Mammary epithelial cell (primary cell): Measurements from ENCODE around the gene SENP8.

Source experiments
- CTCF ChIP-seq, 2 donors: IDR thresholded peaks in 1 of 2; conservative IDR thresholded peaks in 1 of 2; 2 replicates each; pipeline ENCODE4 v1.5.1; 2011 to 2012; ENCODE audit warnings: inconsistent platforms in 2 of 2, low read length in 2 of 2, mild to moderate bottlenecking in 2 of 2, control low read depth in 1 of 2, low read depth in 1 of 2; ENCODE audit not compliant: insufficient read depth in 1 of 2; ENCODE audit errors: extremely low read depth in 1 of 2
- EZH2 ChIP-seq: IDR thresholded peaks from 2 replicates; pipeline ENCODE4 v1.6.1; 2012; ENCODE audit warnings: low read length, inconsistent platforms, borderline replicate concordance

GRCh38 chr15:72074335-72075060 lies 43.7 kb upstream of the SENP8 start:
- TF ChIP-seq CTCF (conservative IDR thresholded peaks at IDR 0.05 in 1 of 2, IDR thresholded peaks at IDR 0.05 in 1 of 2; ENCODE audit: extremely low read depth in 1 of 2, insufficient read depth in 1 of 2, low read depth in 1 of 2, low read length in 2 of 2) = no peak
- no peak for TF ChIP-seq EZH2
